ENCODE data around the gene PLCH2. TPM values are rescaled to one million over a fixed set of nuclear protein-coding genes. Genes with fewer than 3 reads are reported as not detected.

The PLCH2 gene
- polyA plus RNA-seq, 1 of the 3 experiments (the other 2 are of a cell fraction) = 0.08 TPM

DNA sequence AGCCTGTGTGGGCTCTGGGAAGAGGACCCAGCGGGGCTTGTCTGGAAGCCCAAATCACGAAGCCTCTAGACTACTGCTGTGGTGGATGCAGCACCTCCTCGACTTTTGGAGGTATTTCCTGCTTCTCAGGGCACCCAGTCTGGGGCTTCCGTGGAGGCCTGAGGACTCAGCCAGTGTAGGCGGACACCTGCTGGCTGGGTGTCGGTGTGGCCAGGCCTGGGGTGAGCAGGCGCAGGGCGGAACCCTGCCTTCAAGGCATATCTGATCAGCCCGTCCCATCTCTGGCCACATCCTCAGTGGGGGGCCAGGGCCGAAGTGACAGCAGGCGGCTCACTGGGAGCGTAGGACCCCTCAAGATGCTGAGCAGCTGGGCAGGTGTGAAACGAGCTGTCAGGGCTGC lies 6.9 kb downstream of the PLCH2 start:
- no peak for TF ChIP-seq EZH2phosphoT487 (IDR thresholded peaks at IDR 0.05; ENCODE audit: borderline replicate concordance, low read depth)
- TF ChIP-seq POLR2AphosphoS5 (IDR thresholded peaks at IDR 0.05; ENCODE audit: low read depth, low read length) = no peak
- TF ChIP-seq YY1 (IDR thresholded peaks at IDR 0.05; ENCODE audit: low read depth) = no peak
- TF ChIP-seq IRF3 (IDR thresholded peaks at IDR 0.05; ENCODE audit: low read depth, low read length) = no peak
- no peak for TF ChIP-seq TCF12 (IDR thresholded peaks at IDR 0.05)
- no peak for TF ChIP-seq FOXM1 (IDR thresholded peaks at IDR 0.05; ENCODE audit: low read depth)
- TF ChIP-seq, protein P1, sequence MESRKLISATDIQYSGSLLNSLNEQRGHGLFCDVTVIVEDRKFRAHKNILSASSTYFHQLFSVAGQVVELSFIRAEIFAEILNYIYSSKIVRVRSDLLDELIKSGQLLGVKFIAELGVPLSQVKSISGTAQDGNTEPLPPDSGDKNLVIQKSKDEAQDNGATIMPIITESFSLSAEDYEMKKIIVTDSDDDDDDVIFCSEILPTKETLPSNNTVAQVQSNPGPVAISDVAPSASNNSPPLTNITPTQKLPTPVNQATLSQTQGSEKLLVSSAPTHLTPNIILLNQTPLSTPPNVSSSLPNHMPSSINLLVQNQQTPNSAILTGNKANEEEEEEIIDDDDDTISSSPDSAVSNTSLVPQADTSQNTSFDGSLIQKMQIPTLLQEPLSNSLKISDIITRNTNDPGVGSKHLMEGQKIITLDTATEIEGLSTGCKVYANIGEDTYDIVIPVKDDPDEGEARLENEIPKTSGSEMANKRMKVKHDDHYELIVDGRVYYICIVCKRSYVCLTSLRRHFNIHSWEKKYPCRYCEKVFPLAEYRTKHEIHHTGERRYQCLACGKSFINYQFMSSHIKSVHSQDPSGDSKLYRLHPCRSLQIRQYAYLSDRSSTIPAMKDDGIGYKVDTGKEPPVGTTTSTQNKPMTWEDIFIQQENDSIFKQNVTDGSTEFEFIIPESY (IDR thresholded peaks at IDR 0.05; ENCODE audit: borderline replicate concordance, low read depth) = no peak
- Histone ChIP-seq H3K9me3 (no peaks in the 10 kb centered on the region), H2AFZ (ENCODE audit: low read depth) (no peak overlapping the region), H3K27ac (ENCODE audit: low read depth in 2 of 2, low read length in 1 of 2) (peak overlapping the region in 1 of 2 experiments; percentile 96; a peak in 1 of 4 replicates), H3K4me1 (ENCODE audit: control insufficient read depth in 1 of 2, insufficient read depth in 2 of 2, low read depth in 1 of 2, low read length in 1 of 2) (peaks cover 0 to 55% of the 10 kb centered on the region in 2 experiments; a peak in 1 of 4 replicates), H3F3A (replicated peaks; ENCODE audit: insufficient read depth) (no peaks in the 10 kb centered on the region), H3K4me2 (no peak overlapping the region), H3K79me2 (ENCODE audit: insufficient read depth) (no peaks in the 10 kb centered on the region), H3K4me3 (ENCODE audit: low read depth in 2 of 2, low read length in 1 of 2) (no peak overlapping the region), H3K9me2 (no peaks in the 10 kb centered on the region), H3K27me3 (ENCODE audit: insufficient read depth) (no peaks in the 10 kb centered on the region), H3K9ac (no peak overlapping the region), H4K20me1 (ENCODE audit: insufficient read depth) (no peaks in the 10 kb centered on the region), H3K36me3 (replicated peaks in 1 of 2; ENCODE audit: control insufficient read depth in 1 of 2, insufficient read depth in 2 of 2, low read length in 1 of 2) (no peaks in the 10 kb centered on the region)
- WGBS (ENCODE audit: low lambda C conversion rate) = no CpG with 5 or more reads among the region's 13 CpGs
- ChIA-PET POLR2A (no interaction called here), CTCF (interaction anchor here (0.7 to 3.4 kb wide), 6 partner anchors 12 to 288 kb away, joined by 3 to 26 read pairs (median 6); partner anchors contain the start of gene FAAP20)
- no peak for DNase-seq

- Histone ChIP-seq H4K20me1 (ENCODE audit: insufficient read depth) (no peaks in the 10 kb centered on the region), H3K27me3 (ENCODE audit: insufficient read depth) (no peaks in the 10 kb centered on the region), H3K4me2 (no peak overlapping the region), H3F3A (replicated peaks; ENCODE audit: insufficient read depth) (no peaks in the 10 kb centered on the region), H3K36me3 (replicated peaks in 1 of 2; ENCODE audit: control insufficient read depth in 1 of 2, insufficient read depth in 2 of 2, low read length in 1 of 2) (no peaks in the 10 kb centered on the region), H3K9me2 (no peaks in the 10 kb centered on the region), H3K27ac (ENCODE audit: low read depth in 2 of 2, low read length in 1 of 2) (no peak overlapping the region), H2AFZ (ENCODE audit: low read depth) (no peak overlapping the region), H3K79me2 (ENCODE audit: insufficient read depth) (no peaks in the 10 kb centered on the region), H3K9ac (no peak overlapping the region), H3K4me3 (ENCODE audit: low read depth in 2 of 2, low read length in 1 of 2) (no peak overlapping the region), H3K4me1 (ENCODE audit: control insufficient read depth in 1 of 2, insufficient read depth in 2 of 2, low read depth in 1 of 2, low read length in 1 of 2) (peaks cover 0 to 46% of the 10 kb centered on the region in 2 experiments; a peak in 1 of 4 replicates), H3K9me3 (no peaks in the 10 kb centered on the region)
- CTCF ChIA-PET = interaction anchor here (0.7 to 1.0 kb wide), 3 partner anchors 11 to 289 kb away, joined by 3 read pairs; partner anchors contain the start of gene FAAP20
- POLR2A ChIA-PET = no interaction called here
- no peak for DNase-seq
- WGBS (ENCODE audit: low lambda C conversion rate) = 90% methylated on average over 2 of the region's 16 CpGs
- TF ChIP-seq EP300 (IDR thresholded peaks at IDR 0.05; ENCODE audit: borderline replicate concordance in 1 of 2, low read depth in 1 of 2, low read length in 1 of 2) = no peak
- TF ChIP-seq, protein P1 (IDR thresholded peaks at IDR 0.05; ENCODE audit: borderline replicate concordance, low read depth) = no peak
- TF ChIP-seq NFIC (IDR thresholded peaks at IDR 0.05; ENCODE audit: borderline replicate concordance) = no peak
- no peak for TF ChIP-seq REST (IDR thresholded peaks at IDR 0.05; ENCODE audit: low read depth, low read length)
- TF ChIP-seq, protein P2, sequence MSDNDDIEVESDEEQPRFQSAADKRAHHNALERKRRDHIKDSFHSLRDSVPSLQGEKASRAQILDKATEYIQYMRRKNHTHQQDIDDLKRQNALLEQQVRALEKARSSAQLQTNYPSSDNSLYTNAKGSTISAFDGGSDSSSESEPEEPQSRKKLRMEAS (IDR thresholded peaks at IDR 0.05; ENCODE audit: low read depth) = no peak
- TF ChIP-seq JUND (IDR thresholded peaks at IDR 0.05) = no peak
- TF ChIP-seq MEF2A (IDR thresholded peaks at IDR 0.05; ENCODE audit: borderline replicate concordance, low read depth) = no peak
- TF ChIP-seq POLR2AphosphoS5 (IDR thresholded peaks at IDR 0.05; ENCODE audit: low read depth, low read length) = no peak
- no peak for TF ChIP-seq TAF1 (IDR thresholded peaks at IDR 0.05; ENCODE audit: borderline replicate concordance, low read depth, low read length)
- no peak for TF ChIP-seq GATA2 (CRISPR knock-in tag; IDR thresholded peaks at IDR 0.05)
- no peak for TF ChIP-seq SMC3 (IDR thresholded peaks at IDR 0.05; ENCODE audit: low read depth, low read length)
- TF ChIP-seq FOXJ3 (CRISPR knock-in tag; IDR thresholded peaks at IDR 0.05) = no peak
- TF ChIP-seq FOSL2 (IDR thresholded peaks at IDR 0.05; ENCODE audit: borderline replicate concordance, low read depth) = no peak
- no peak for TF ChIP-seq SIN3A (IDR thresholded peaks at IDR 0.05; ENCODE audit: borderline replicate concordance, low read depth, low read length)
These were observed 7.9 kb downstream of the PLCH2 start for GRCh38 chr1:2483970-2484369.
